Upper lobe of left lung (tissue), 4 donors: ENCODE data around the gene CCNK.

Source experiments
- CTCF ChIP-seq, 6 experiments: fragments of 450-650 bp in 4 of 6; fragments of 200-600 bp in 2 of 6; sonication (generic) in 2 of 6; IDR thresholded peaks; one replicate each; pipeline ENCODE4 v1.5.1; 2016 to 2019; ENCODE audit warnings: antibody characterized with exemption in 6 of 6
- EP300 ChIP-seq, 4 donors: sonication (generic); formaldehyde crosslinking; IDR thresholded peaks; one replicate each; pipeline ENCODE4 v1.5.1; 2017; ENCODE audit warnings: antibody characterized with exemption in 4 of 4, control low read depth in 2 of 4
- POLR2A ChIP-seq, 4 donors: fragments of 450-650 bp; IDR thresholded peaks; one replicate each; pipeline ENCODE4 v1.5.1; 2016 to 2017; ENCODE audit warnings: antibody characterized with exemption in 4 of 4, mild to moderate bottlenecking in 2 of 4
- POLR2AphosphoS5 ChIP-seq, 2 donors: sonication (generic); formaldehyde crosslinking; IDR thresholded peaks; one replicate each; pipeline ENCODE4 v1.5.1; 2017; ENCODE audit warnings: antibody characterized with exemption in 2 of 2

- TF ChIP-seq POLR2AphosphoS5 (IDR thresholded peaks at IDR 0.05) (no peak), CTCF (IDR thresholded peaks at IDR 0.05) (no peak), EP300 (IDR thresholded peaks at IDR 0.05) (no peak), POLR2A (IDR thresholded peaks at IDR 0.05) (no peak)
Measured at GRCh38 chr14:99510556-99511139, 29.4 kb downstream of the CCNK start.
